Stimulated activated CD4-positive, alpha-beta T cell treated with anti-CD3 and anti-CD28 coated beads, Interleukin-12 subunit alpha, Interleukin-12 subunit beta, amount 100 ng/mL, for 24 hours (primary cell): ENCODE measurements around the gene CPO.
A peak's percentile ranks its signal among the peaks of the same experiment; 100 is the strongest.

Experiments used
- DNase-seq, 2 experiments: peaks; one replicate each; pipeline ENCODE4 v3.0.0-alpha.2; 2020; ENCODE audit warnings: low read depth in 2 of 2

CPO gene

DNA sequence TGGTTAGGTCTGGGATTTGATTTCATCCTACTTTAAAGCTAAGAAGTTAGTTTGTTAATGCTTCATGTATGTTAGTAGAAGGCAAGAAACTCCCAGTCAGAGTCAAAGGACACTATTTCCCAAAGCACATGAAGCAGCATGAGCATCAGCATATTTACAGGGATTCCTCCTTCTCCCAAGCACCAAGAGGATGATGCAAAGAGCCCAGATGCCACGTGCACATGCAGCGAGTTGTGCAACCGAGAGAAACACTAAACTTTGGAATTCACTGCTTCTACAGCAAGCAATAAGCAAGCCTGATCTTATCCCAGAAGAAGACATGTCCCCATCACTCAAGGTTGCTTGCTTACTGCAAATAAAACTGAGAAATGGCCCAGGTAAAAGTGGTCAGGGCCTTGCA is 32.5 kb downstream of the CPO start:
- no peak for DNase-seq

DNA sequence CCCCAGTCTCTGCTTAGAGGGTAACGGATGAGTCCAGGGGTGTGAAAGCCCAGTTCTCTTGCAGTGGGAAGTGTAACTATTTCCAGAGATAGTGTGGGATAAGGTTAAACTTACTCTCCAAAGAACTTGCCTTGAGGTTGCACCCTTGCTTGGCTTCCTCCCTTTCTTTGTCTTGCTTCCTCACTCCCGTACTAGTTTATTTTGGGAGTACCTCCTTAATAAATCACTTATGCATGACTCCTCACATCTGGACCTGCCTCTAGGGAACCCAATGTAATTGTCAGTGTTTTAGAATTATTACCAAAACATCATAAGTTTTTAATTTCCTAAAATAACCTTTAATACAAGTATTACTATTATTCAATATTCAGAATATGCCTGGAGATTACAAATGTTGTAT is 35.2 kb downstream of the CPO start:
- DNase-seq = no peak

DNA sequence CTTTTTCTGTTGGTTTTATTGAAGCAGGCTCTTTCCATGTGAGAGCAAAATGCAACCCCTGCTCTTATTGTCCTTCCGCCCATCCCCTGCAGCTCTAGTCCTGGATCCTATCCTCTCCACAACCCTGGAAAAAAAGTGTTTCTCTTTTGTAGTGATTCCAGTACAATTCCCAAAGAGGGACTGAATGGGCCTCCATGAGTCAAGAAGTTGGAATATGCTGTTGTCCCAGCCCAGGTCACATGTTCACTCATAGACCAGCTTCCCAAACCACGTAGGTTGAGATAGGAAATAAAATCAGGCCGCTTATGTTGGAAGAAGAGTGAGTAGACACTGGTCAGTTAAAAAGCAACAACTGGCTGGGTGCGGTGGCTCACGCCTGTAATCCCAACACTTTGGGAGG is 39.4 kb downstream of the CPO start:
- no peak for DNase-seq

DNA sequence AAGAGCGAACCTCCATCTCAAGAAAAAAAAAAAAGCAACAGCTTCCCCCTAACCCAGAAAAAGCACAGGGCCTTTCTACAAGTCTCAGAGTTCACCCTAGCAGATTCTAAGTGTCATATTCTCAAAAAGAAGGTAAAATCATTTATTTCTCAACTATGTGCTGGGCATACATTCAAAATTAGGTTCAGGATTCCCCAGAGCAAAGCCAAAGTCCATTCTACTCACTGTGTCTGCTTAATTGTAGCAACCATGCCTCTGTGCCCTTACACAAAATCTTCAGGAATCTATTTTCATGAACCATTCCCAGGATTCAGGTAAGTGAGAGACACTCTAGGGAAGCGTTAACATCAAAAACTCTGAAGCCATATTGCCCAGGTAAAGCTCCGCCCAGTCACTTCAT is 40.0 kb downstream of the CPO start:
- DNase-seq = no peak

DNA sequence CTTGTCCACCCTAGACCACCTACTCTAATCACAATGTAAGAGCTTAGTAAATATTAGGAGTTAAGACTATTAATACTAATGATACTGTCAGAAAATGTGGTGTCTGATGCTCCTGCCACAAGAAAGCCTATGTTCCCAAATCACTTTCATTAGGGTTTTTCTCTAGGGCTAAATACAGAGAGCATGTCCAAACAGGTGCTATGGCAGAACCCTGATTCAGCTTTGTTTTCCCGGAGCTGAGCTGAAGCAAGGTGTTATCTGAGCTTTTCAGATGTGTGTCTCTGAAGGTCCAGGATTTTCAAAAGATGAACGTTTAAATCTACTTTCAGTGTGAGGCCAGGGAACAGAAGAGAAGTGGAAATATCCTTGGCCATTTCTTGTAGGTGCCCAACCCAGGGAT is 40.6 kb downstream of the CPO start:
- no peak for DNase-seq

DNA sequence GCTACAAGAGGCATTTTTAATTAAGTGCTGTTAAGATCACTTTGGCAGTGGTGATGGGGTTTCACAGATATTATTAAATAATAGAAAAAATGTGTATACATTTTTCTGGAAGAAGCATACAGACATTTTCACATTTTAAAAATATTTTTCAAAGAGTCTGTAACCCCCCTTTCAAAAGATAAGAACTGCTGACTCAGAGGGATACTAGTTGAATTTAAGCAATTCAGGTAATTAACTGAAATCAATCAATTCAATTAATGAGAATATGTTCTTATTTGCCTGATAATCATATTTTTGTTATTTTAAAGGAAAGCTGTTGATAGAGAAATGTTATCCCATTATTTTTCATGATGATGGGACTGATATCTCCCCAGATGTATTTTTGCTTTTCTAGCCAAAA is 41.1 kb downstream of the CPO start:
- DNase-seq = no peak

DNA sequence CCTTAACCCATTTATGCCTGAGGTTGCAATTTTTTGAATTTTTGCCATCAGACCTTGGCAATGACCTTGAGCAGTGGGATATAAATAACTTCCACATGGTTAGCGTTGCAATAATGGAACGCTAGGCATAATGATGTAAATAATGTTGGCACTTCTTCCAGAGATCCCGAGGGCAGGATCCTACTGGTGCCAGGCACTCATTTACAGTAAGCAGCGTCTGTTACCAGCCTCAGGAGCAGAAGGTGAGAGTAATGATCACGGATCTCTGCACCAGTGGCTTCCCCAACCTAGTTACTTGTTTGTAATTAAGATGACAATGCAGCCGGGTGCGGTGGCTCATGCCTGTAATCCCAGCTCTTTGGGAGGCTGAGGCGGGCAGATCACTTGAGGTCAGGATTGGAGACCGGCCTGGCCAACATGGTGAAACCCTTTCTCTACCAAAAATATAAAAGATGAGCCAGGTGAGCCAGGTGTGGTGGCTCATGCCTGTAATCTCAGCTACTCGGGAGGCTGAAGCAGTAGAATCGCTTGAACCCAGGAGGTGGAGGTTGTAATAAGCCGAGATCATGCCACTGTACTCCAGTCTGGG is 41.9 kb downstream of the CPO start:
- no peak for DNase-seq

DNA sequence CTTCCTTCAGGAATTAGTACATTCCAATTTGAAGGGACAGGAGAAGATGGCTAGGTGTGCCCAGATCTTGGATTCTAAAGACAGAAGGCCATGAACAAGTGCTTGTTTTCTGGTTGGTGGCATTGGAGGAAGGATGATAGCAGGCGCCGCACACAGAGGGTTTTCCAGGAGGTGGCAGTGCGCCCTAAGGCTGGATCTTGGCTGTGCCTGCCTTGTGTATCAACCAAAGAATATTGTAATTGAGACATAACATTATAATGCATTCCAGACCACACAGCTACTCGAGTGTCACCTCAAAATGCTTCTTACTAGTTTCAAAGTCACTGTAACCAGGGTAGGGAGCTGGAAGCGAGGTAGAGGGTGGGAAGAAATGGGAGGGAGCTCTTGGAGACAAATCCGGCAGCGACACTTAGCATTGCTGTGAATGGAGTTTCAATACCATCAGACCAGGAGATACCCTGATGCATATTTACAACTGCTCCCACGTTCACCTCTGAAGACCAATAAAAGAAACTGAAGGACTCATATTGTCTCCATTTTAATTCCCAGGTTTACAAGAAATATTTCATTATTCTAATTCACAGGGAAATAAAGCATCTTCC is 42.5 kb downstream of the CPO start:
- DNase-seq = peak in 1 of 2 experiments; percentile 41

DNA sequence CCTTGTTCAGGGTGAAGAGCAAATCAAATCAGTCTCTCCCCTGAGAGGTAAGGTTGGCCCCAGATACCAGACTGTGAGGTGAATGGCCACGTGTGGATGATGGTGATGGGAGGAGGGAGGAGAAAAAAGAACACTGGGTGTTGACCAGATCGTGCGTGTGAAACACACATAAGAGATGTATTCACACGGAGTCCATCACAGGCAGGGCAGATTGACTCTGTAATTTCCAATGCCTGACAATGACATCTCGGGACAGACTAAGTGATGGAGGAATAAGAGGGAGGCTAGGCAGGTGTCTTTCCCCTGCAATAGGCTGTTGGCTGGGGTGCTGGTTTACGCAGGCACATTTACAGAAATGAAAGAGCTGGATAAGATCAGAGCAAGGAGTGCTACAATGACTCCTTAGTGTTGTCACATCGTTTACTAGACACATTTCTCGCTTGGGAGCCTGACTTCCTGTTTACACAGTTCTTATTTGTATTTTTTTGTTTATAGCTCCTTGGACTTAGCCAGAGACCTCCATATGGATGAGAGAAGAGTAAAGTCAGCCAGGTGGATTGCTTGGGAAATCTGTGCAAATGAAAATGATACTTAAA is 43.1 kb downstream of the CPO start:
- no peak for DNase-seq

DNA sequence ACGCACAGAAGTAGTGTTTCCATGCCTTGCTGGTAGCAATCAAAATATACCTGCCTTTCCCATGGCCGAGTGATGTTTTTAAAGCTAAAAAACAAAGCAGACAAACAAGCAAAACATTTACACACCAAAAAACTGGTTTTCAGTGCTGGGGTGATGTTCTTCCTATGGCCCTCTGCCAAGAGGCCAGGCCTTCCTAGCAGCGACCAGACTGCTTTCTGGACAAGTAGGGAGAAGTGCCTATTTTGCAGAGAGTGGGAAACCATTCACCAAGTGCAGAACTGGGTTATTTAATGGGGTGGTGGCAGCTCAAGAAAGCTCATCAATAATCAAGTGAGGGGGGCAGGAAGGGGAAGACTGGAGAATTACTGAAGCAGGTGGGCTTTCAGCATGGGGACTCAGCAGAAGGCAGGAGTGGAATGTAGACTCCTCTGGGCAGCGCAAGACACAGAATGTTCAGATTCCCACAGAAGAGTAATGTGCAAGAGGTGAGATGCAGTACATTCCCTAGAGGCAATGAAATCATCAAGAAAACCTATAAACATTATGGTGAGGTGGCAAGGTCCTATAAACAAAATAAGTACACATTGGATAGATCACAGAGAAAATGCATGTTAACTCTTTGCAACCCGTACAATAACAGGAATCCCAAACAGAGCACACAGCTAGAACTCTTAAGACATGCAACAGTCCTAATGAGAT is 44.0 kb downstream of the CPO start:
- DNase-seq = no peak

DNA sequence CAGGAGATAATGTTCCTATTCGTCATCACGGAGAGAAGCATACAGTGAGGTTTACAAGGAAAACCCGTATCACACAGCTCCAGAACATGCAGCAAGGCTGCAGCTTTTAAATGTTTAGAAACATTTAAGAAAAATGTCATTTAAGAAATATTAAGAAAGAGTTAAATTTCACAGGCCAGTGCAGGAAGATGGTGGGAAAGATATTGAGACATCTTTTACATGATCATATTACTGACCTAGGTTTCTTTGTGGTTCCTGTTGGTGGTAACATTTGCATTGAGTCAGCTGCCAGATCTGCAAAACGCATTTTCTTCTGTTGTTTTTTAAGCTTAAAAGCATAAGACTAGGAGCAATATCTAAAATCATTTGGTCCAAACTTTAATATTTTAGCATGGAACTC is 44.9 kb downstream of the CPO start:
- DNase-seq = no peak

DNA sequence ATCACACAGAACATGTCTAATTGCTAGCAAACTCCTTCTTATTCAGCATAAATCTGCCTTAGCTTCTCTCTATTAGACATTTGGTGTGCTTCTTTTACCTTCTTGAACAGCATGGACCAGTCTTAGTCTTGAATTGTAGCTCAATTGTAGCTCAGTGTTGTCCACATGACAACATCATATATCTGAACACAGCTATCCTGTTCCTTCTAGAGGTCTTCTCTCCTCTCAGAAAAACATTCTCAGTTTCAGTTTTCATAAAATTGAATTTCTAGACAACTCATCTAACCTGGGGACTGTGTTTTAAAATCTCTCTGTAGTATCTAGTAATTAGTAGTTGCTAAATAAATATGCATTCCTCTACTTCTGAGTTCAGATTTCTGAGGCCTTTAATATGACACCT is 47.6 kb downstream of the CPO start:
- no peak for DNase-seq

DNA sequence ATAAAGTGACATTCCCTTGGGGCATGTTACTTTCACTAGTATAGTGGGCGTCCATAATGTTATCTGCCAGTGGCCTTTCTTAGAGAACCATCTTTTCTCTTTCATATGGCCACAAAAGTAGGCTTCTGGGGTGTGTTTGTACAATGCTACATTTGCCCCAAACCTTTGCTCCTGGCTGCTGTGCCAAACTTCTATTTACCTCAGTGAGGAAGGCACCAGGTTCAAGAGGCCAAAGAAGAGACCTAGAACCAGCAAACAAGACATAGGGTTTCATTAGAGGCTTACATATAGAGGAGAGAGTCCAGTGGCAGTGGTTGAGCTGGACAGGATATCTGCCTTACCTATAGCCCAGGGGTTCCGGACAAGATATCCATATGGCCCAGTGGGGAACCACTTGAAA is 48.5 kb downstream of the CPO start:
- DNase-seq = no peak

DNA sequence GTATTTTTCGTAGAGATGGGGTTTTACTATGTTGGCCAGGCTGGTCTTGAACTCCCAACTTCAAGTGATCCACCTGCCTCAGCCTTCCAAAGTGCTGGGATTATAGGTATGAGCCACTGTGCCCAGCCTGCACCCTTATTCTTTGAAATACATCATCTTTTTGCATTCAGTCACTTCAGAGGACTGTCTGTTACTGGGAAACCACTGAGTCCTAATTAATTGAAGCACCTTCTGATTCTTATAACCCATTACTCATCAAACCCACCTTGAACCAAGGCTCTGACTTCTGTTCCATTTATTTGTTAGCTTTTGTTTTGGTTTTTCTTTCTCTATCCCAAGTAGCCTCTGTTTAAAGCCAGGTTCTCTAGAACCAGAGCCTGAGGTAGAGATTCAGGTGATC is 49.6 kb downstream of the CPO start:
- no peak for DNase-seq

DNA sequence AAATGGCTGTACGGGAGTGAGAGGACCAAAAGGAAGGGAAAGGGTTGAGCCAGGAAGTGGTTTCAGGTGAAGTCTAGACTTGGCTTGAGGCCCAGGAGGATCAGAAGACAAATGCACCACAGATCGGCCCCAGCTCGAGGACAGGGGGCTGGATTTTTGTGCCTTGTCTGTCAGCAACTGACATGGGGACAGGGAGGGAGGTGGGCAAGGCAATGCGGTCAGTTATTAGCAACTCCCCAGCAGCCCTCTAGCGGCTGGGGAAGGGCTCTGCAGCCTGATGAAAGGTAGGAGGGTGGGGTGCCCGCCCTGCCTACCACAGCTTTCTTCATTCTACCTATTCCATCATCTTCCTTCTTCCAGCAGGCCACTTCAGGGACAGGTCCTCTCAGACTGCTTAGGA is 50.0 kb downstream of the CPO start:
- DNase-seq = peak in 1 of 2 experiments; percentile 4

DNA sequence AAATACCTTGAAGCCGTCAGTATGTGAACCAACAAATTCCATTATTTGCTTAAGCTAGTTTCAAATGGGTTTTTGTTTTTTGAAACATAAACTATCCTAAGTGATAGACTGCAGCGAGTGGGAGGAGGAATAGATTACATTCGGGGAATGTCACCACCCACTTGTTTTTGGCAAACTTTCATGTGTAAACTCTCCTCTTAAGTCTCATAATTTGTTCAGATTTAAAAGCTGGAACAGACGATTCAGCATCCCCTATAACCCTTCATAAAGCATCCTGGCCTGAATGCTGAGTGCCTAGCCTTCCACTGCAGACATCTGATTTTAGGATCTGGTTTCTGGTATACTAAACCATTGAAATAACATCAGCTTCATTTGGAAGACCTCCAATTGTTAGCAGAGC is 51.0 kb downstream of the CPO start:
- DNase-seq = no peak

DNA sequence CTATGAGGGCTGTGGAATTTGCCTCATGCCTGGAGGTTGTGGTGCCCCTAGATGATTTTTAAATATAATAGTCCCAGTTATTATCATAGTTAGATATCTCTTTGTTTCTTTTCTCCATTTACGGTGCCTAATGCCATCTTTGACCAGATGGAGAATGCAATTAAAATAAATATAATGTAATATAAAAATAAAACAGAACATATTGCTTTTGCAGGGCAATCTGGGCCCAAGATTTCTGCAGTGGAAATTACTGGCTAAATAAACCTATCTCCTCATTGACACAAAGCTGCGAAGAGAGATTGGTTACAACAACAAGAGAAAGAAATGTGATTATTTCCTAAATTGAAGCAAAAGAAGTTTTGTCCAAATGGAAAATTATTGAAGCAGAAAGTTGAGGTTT is 51.8 kb downstream of the CPO start:
- DNase-seq = no peak

DNA sequence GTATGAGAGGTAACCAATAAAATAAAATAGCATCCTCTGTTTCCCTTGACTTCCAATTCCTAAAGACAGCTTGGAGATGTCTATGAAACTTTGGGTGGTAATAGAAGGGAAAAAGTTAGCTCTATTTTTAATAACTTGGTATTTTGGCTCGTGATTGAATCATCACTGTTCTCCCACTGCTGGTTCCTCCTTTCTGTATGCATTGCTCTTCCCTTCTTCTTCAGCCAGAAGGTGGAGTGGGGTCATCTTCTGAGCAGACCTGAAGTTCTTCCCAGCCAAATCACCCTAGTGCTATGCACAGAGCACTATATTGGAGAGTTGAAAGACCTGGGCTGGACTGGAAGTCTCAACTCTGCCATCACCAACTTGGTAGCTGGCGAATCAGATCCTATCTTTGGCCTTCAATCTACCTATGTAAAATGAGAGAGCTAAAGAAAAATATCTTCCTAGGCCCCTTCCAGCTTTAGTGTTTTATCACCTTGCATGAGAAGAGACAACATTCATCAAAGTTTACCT is 54.1 kb downstream of the CPO start:
- no peak for DNase-seq

DNA sequence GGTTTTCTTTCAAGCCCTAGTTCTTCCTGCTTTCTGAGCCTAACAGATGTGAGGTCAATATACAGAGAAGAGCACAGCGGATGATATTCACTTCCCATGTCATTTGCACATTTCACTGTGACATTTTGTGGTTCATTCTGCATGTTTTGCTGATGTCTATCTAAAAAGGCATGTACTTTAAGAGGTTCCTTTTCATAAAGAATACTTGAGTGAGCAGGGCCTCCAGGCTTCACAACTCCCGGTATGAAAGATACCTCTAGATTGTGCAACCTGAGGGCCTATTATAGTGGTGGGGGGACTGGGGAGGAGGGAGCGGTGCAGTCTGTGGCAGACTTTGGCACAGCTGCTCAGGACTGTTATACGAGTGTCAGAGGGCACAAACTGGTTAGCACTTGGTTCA is 54.6 kb downstream of the CPO start:
- no peak for DNase-seq

DNA sequence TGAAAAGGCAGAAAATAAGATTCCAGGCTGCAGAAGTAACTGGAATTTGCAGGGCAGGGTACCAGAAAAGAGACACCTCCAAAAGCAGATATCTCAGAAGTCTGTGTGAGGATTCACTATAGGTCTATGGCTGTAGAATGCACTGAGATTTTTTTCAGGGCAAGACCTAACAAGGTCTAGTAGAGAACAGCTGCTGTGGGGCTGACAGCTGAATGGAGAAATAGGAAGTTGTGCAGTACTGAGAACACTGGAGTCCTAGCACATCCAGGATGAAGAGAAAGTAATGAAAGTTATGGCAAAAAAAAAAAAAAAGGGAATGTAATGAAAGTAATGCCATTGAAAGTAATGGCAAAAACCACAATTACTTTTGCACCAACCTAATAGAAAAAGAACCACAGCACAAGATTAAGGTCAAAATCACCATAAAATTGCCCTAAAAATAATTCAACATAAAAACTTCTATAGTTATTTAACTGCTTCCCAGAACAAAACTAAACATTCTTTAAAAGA is 57.3 kb downstream of the CPO start:
- no peak for DNase-seq

DNA sequence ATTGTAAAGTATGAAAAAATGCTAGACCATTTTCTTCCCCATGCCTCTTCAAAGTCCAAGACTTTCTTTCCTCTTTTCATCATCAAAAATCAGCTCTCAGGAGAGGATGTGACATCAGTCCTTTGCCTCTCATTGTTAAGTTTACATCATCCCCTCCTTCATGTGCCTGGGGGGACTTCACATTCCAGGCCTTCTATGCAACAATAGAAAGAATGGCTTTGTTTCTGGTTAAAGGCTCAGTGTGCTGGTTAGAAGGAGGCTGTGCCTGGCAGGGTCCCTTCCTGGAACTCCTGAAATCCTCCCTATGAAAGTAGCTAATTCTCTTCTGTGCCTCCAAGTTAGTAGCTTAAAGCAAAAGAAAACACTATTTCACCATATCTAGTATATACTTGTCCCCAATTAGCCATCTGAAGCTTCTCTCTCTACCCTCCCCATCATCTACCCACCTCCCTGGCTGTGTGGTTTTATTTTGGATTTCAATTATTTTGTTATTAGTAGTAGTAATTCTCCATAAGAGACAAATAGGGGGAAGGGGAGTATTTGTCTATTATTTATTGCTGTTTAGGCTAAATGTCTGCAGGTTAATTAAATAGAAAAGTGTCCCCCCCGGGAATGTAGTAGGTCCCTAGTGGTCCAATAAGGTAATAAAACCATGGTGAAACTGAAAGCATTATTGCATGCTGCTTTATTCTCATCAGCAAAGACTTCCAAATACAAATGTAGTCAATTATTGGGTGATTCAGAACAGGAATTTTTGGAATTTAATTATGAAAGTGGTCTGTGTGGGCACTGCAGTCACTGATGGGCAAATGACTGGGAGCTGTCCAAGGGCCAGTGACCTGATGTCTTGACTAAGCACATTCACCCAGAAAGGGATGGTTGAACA is 69.0 kb downstream of the CPO start:
- no peak for DNase-seq

DNA sequence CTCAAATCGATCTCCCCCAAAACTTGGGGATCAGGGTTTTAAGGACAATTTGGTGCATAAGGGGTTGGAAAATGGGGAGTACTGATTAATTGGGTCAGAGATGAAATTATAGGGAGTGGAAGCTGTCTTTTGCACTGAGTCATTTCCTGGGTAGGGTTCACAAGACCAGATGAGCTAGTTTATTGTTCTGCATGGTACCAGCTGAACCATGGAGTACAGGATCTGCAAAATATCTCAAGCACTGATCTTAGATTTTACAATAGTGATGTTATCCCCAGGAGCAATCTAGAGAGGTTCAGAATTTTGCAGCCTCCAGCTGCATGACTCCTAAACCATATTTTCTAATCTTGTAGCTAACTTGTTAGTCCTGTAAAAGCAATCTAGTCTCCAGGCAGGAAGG is 73.1 kb downstream of the CPO start:
- no peak for DNase-seq
